Thymus (tissue), 11 donors: ENCODE measurements around the gene TMEM245. TPM values are rescaled to one million over a fixed set of nuclear protein-coding genes. Genes with fewer than 3 reads are reported as not detected.

Experiments
- DNase-seq, 9 donors: peaks; one replicate each; pipeline ENCODE4 v3.0.0-alpha.2; 2013; ENCODE audit warnings: low spot score in 9 of 9, low read depth in 6 of 9, missing footprints in 1 of 9
- H3K27ac ChIP-seq, 2 donors: one replicate each; pipeline ENCODE4 v1.5.1; 2013; ENCODE audit warnings: control low read depth in 1 of 2, low read depth in 1 of 2, low read length in 1 of 2, mild to moderate bottlenecking in 1 of 2, moderate library complexity in 1 of 2
- H3K27me3 ChIP-seq, 2 donors: one replicate each; pipeline ENCODE4 v1.5.1; 2013; ENCODE audit warnings: low read length in 1 of 2; ENCODE audit not compliant: control insufficient read depth in 2 of 2, insufficient read depth in 1 of 2
- H3K36me3 ChIP-seq, 2 donors: one replicate each; pipeline ENCODE4 v1.5.1; 2013; ENCODE audit warnings: low read length in 1 of 2, mild to moderate bottlenecking in 1 of 2, moderate library complexity in 1 of 2; ENCODE audit not compliant: control insufficient read depth in 2 of 2, insufficient read depth in 2 of 2
- H3K4me1 ChIP-seq, 2 donors: one replicate each; pipeline ENCODE4 v1.5.1; 2013; ENCODE audit warnings: low read length in 2 of 2; ENCODE audit not compliant: control insufficient read depth in 2 of 2, insufficient read depth in 2 of 2
- H3K4me3 ChIP-seq, 2 donors: one replicate each; pipeline ENCODE4 v1.5.1; 2013; ENCODE audit warnings: low read length in 2 of 2, control low read depth in 1 of 2, mild to moderate bottlenecking in 1 of 2
- H3K9me3 ChIP-seq, 2 donors: one replicate each; pipeline ENCODE4 v1.5.1; 2013; ENCODE audit warnings: low read length in 1 of 2, mild to moderate bottlenecking in 1 of 2; ENCODE audit not compliant: control insufficient read depth in 2 of 2, insufficient read depth in 1 of 2
- WGBS: extraction: QIAGEN DNeasy Blood & Tissue Kit; methylation state at CpG from one replicate; pipeline ENCODE4 v1.1.7; 2013; 5-methylcytosine and 5-hydroxymethylcytosine counted together
- polyA plus RNA-seq: library from polyadenylated mRNA; stranded (reverse); fragments of 200-250 nt; gene quantifications from one replicate; pipeline ENCODE4 v1.2.3, GENCODE V29; 2013
- total RNA-seq: library from RNA; stranded (reverse); fragments of 120-200 nt; gene quantifications from one replicate; pipeline ENCODE4 v1.2.4, GENCODE V29; 2013
- donor health status: healthy.

Gene TMEM245
- total and polyA plus RNA-seq, 2 donors, result 9.3 to 21.1 TPM

- no peaks in the 10 kb centered on the region for H3K27me3 ChIP-seq
- peaks cover 37 to 78% of the 10 kb centered on the region in 2 donors for H3K36me3 ChIP-seq
- 98% methylated on average over 3 of the region's 3 CpGs for WGBS
- no peak overlapping the region for H3K4me3 ChIP-seq
- no peak for DNase-seq
- no peaks in the 10 kb centered on the region for H3K4me1 ChIP-seq
- H3K27ac ChIP-seq, result no peak overlapping the region
- H3K9me3 ChIP-seq, result no peaks in the 10 kb centered on the region
These were observed 70.9 kb downstream of the TMEM245 start for GRCh38 chr9:109048822-109049221.

GRCh38 chr9:109047259-109047658 is 72.5 kb downstream of the TMEM245 start:
- no peak for DNase-seq
- WGBS, result 97% methylated on average over 2 of the region's 2 CpGs
- H3K36me3 ChIP-seq, result peaks cover 32 to 74% of the 10 kb centered on the region in 2 donors
- H3K27ac ChIP-seq, result no peak overlapping the region
- no peaks in the 10 kb centered on the region for H3K9me3 ChIP-seq
- H3K4me1 ChIP-seq, result no peaks in the 10 kb centered on the region
- no peak overlapping the region for H3K4me3 ChIP-seq
- H3K27me3 ChIP-seq, result no peaks in the 10 kb centered on the region

DNA sequence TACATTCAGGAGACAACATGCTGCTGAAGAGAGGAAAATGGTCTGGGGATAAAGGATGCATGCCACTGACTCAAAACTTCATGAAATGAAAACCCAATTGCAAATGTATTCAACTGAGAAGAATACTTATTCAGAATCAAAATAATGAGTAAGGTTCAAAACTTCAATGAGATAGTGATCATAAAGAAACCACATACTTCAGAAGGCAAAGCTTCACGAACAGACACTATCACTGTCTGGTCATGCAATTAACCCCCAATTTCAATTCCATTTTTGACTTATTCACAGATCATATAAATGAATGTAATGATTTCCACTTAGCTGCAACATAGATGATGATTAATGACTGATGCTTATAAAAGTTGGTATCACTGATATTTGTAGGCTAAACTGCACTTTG is 73.4 kb downstream of the TMEM245 start:
- H3K36me3 ChIP-seq, result peaks cover 32 to 70% of the 10 kb centered on the region in 2 donors
- WGBS, result 20% methylated on average over 1 of the region's 1 CpG
- no peaks in the 10 kb centered on the region for H3K27me3 ChIP-seq
- H3K4me3 ChIP-seq, result no peak overlapping the region
- no peaks in the 10 kb centered on the region for H3K4me1 ChIP-seq
- DNase-seq, result no peak
- H3K27ac ChIP-seq, result no peak overlapping the region
- no peaks in the 10 kb centered on the region for H3K9me3 ChIP-seq

DNA sequence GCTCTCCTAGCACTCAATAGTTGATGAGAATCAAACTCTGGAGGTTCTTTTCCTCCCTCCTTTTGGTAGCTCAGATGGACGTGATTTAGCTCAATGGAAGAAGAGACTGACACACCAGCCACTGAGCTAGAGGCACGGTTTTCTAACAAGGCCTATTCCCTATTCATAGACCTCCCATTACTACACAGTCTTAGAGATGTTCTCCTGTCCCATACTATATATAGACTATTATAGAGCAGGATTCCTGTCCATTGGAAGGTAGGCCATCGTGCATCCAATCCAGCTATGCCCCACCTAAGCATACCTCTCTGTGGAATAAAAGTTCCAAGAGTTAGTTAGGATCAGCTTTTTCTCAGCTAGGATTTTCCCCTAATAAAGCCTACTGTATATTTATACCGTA is 76.2 kb downstream of the TMEM245 start:
- DNase-seq, result no peak
- H3K9me3 ChIP-seq, result no peaks in the 10 kb centered on the region
- peaks cover 26 to 57% of the 10 kb centered on the region in 2 donors for H3K36me3 ChIP-seq
- no peaks in the 10 kb centered on the region for H3K4me1 ChIP-seq
- no peak overlapping the region for H3K4me3 ChIP-seq
- no peak overlapping the region for H3K27ac ChIP-seq
- 98% methylated on average over 4 of the region's 4 CpGs for WGBS
- no peaks in the 10 kb centered on the region for H3K27me3 ChIP-seq

DNA sequence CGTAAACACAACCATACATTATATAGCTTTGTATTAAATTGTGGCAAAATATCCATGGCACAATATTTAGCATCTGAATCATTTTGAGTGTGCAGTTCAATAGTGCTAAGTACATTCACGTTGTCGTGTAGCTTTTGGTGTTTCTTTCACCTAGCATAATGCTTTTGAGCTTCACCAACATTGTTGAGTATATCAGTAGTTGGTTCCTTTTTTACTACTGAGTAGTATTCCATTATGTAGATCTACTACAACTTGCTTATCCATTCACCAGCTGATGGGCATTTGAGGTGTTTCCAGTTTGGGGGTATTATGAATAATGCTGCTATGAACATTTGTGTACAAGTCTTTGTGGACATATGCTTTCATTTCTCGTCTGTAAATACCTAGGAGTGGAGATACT is 79.2 kb downstream of the TMEM245 start:
- Histone ChIP-seq H3K27me3 (no peaks in the 10 kb centered on the region), H3K36me3 (peaks cover 23 to 52% of the 10 kb centered on the region in 2 donors), H3K4me3 (no peak overlapping the region), H3K4me1 (no peaks in the 10 kb centered on the region), H3K27ac (no peak overlapping the region), H3K9me3 (no peaks in the 10 kb centered on the region)
- WGBS, result 98% methylated on average over 4 of the region's 4 CpGs
- no peak for DNase-seq

DNA sequence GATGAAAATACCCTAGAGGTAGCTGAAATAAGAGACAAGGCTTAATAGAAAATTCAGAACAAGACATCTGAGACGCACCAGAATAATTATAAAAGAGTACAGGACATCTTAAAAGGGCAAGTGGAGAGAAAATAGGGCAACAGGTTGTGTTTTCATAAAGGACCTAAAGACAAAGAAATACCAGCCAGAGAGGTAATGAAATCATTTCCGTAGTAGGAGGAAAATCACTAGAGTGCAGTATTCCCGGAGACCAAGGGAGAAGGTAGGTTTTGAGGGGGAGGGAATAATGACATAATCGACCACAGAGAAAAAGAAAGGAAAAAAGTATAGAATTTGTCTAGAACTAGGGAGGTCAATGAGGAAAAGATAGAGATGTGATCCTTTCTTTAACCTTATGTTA is 80.2 kb downstream of the TMEM245 start:
- H3K9me3 ChIP-seq, result no peaks in the 10 kb centered on the region
- no peaks in the 10 kb centered on the region for H3K4me1 ChIP-seq
- no peak overlapping the region for H3K4me3 ChIP-seq
- peaks cover 18 to 48% of the 10 kb centered on the region in 2 donors for H3K36me3 ChIP-seq
- 97% methylated on average over 4 of the region's 4 CpGs for WGBS
- no peak for DNase-seq
- no peaks in the 10 kb centered on the region for H3K27me3 ChIP-seq
- no peak overlapping the region for H3K27ac ChIP-seq

DNA sequence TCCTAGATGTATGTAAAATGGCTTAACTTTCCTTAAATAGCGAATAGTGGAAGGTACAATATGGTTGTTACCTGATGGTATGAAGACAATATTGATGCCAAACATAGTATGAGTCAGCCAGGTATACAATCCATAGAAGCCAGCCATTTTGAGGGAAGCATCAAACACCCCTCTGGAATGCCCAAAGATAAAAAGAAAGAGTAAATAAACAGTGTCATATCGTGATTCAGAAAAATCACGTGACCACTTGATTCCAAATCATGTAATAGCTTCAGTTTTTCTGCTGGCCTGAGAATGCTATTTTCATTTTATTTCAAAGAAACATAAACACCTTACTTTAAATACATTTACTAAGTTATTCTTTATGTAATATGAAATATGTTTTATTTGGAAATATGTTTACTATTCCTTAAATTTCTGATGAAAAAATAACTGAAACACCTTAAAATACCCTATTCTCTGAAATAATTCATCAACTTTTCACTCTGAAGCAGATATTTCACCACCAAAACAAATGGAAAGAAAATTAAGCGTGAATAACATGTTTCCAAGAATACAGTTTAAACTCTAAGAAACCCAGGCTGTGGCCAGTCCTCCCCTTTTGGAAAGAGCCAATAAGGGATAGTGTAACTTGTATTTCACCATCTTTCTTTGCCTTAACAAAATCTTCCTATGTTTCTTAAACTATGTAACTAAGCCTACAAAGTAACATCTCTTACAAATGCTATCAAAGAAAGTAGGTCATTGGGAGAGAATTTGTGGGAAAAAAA is 81.6 kb downstream of the TMEM245 start:
- DNase-seq, result no peak
- H3K4me1 ChIP-seq, result no peaks in the 10 kb centered on the region
- peaks cover 26 to 50% of the 10 kb centered on the region in 2 donors for H3K36me3 ChIP-seq
- H3K27ac ChIP-seq, result no peak overlapping the region
- 98% methylated on average over 4 of the region's 4 CpGs for WGBS
- no peaks in the 10 kb centered on the region for H3K27me3 ChIP-seq
- no peaks in the 10 kb centered on the region for H3K9me3 ChIP-seq
- no peak overlapping the region for H3K4me3 ChIP-seq

GRCh38 chr9:109036744-109037680 is 82.7 kb downstream of the TMEM245 start:
- no peak overlapping the region for H3K4me3 ChIP-seq
- 96% methylated on average over 6 of the region's 6 CpGs for WGBS
- H3K27me3 ChIP-seq, result no peaks in the 10 kb centered on the region
- no peaks in the 10 kb centered on the region for H3K4me1 ChIP-seq
- H3K27ac ChIP-seq, result no peak overlapping the region
- no peaks in the 10 kb centered on the region for H3K9me3 ChIP-seq
- no peak for DNase-seq
- peaks cover 29 to 48% of the 10 kb centered on the region in 2 donors for H3K36me3 ChIP-seq
